Fibroblast of the aortic adventitia (primary cell): ENCODE measurements around the gene PLCH1. TPM values are rescaled to one million over a fixed set of nuclear protein-coding genes. Genes with fewer than 3 reads are reported as not detected.

Experiments used
- DNase-seq: peaks from one replicate; pipeline ENCODE4 v3.0.0-alpha.2; 2010; ENCODE audit warnings: low read depth
- H3K4me3 ChIP-seq: 2 replicates; pipeline ENCODE4 v1.5.1; 2011; ENCODE audit warnings: low read depth, mild to moderate bottlenecking, control low read depth, low read length, moderate library complexity
- total RNA-seq: library from RNA; depleted of rRNA; stranded (reverse); fragments of >200 nt; gene quantifications from 2 replicates; pipeline ENCODE4 v1.2.3, GENCODE V29; 2012; ENCODE audit warnings: low replicate concordance
- TF ChIP-seq, protein P1 (sequence below): IDR thresholded peaks from 2 replicates; pipeline ENCODE4 v1.5.1; 2011; ENCODE audit warnings: mild to moderate bottlenecking, low read length, control low read depth, inconsistent platforms; ENCODE audit not compliant: insufficient read depth

Gene PLCH1
- total RNA-seq, 1 donor = 0.09 TPM

DNA sequence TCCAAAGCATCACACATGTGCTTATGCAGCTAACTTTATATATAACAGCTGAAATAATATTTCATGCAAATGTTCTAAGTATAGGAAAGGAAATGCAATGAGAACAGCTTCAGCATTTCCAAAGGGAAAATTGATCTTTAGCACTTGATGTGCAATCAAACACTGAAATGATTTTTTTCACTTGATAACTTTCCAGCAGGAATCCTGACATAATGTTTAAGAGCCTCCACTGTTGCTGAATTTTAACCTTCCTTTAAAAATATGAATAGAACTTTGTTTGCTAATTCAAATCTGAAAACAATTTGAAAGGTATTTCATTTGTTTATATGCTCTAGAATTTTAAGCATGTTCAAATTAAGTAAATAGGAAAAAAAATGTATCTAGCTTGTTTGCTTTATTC is 354.5 kb downstream of the PLCH1 start:
- TF ChIP-seq, protein P1, sequence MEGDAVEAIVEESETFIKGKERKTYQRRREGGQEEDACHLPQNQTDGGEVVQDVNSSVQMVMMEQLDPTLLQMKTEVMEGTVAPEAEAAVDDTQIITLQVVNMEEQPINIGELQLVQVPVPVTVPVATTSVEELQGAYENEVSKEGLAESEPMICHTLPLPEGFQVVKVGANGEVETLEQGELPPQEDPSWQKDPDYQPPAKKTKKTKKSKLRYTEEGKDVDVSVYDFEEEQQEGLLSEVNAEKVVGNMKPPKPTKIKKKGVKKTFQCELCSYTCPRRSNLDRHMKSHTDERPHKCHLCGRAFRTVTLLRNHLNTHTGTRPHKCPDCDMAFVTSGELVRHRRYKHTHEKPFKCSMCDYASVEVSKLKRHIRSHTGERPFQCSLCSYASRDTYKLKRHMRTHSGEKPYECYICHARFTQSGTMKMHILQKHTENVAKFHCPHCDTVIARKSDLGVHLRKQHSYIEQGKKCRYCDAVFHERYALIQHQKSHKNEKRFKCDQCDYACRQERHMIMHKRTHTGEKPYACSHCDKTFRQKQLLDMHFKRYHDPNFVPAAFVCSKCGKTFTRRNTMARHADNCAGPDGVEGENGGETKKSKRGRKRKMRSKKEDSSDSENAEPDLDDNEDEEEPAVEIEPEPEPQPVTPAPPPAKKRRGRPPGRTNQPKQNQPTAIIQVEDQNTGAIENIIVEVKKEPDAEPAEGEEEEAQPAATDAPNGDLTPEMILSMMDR = no peak
- peak; percentile 13 for DNase-seq
- H3K4me3 ChIP-seq = no peak overlapping the region

DNA sequence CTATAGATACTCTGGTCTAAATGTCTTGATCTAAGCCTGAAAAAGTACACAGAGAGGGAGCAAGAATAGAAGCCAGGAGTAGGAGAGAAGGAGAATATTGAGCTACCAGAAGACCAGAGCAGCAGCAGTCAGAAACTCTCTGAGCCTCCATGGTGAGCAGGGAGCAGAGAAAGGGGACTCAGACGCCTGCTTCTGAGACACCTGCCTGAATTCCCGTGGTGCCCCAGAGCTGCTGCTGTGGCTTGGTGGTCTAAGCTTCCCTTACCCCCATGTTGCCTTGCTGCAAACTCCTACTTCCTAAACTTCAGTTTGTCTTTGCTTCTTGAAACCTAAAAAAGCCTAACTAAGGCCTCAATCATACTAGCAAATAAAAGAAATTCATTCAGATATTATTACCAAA is 356.5 kb downstream of the PLCH1 start:
- TF ChIP-seq, protein P1 = no peak
- H3K4me3 ChIP-seq = no peak overlapping the region
- DNase-seq = no peak

DNA sequence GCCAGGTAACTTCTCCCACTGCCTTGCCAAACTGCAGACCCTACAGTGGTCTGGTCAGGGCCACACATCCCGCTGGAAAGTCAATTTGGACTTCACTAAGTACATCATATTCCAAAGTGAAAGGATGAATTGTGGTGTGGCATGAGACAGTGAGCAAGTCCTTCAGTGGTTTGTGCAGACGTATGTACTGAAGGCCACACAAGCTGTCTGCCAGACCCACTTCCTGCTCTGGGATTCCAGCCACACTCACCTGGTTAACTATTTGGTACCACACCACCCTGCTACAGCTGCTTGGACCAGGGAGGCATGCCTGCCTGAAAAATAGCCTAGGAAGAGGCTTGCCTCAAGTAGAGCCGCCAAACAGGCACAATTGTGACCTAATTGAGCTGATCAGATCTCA is 357.3 kb downstream of the PLCH1 start:
- no peak overlapping the region for H3K4me3 ChIP-seq
- TF ChIP-seq, protein P1 = no peak

DNA sequence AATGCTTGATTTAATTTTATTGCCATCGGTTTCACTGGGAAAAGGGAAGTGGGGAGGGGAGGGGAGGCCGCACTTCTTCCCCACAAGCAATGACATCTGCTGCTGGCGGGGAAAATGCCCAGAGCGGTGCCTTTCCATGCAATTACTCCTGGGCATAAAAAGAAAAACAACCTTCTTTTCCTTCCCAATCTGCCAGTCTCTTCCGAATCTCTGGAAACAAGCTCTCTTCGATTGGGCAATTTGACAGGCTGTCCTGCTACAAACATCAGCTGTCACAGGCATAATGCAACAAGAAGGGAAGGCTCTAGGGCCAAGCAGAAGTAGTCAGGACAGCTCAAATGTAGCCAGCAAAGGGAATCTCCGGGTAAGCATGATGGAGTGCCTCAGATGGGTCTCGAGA is 358.0 kb downstream of the PLCH1 start:
- DNase-seq = no peak
- TF ChIP-seq, protein P1 = no peak
- no peak overlapping the region for H3K4me3 ChIP-seq

More for the DNA sequence above, 357.3 kb downstream of the PLCH1 start:
- DNase-seq = no peak

DNA sequence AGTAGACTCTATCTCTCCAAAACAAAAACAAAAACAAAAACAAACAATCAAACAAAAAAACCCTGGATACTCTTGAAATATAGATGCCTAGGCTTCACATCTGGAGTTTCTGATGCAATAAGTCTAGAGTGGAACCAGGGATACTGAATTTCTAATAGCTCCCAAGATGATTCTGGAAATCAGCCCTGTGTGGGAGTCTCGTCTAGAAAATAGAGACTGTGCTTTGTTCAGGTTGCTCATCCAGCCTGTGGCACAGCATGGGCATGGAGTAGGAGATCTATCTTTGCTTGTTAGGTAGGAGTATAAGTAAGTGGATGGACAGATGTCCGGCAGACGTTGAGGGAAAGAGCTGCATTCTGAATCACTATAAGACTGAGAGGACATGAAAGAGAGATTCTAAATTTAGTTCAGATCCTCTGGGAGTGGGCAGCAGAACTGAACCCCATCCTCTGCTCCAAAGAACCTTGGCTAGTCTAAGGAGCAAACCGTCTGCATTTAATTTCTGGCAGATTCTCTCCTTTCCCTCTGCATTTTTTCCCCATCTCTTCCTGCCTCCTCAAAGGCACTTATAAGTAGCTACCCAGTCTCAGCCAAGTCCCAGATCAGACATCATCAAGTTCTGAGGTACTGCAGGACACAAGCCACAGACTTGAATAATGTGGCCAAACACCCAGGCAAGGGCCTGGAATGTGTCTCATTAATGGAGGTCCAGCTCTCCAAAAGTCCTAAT is 358.8 kb downstream of the PLCH1 start:
- DNase-seq = peak; percentile 28
- TF ChIP-seq, protein P1 = no peak
- no peak overlapping the region for H3K4me3 ChIP-seq

DNA sequence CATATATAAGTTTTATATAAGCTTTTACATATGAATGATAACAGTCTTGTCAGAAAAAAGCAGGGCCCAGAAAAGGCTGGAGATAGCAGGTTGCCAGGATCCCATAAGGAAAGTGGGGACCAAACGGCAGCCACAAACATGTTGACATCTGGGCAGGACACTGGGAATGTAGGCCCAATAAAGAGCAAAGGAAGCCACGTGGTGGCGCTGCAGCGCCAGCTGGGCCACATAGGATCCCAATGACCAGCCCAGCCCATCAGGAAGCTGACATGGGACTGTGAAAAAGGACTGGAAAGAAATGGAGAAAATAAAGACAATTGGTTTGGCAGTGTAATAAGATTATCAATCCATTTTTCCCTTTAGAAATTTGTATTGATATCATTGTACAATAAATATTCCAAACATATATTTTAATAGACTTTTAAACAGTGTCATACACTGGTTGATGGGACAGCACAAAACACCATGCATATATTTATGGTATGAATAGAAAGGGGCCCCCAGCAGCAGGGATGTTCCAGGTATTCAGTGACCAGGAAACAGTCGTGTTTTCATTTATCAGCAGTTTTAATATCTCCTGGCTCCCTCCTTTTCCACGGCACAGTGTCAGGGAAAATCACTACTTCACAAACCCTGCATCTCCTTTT is 362.4 kb downstream of the PLCH1 start:
- H3K4me3 ChIP-seq = no peak overlapping the region
- TF ChIP-seq, protein P1 = peak; percentile 89
- DNase-seq = peak; percentile 77
